GM21723 (cell line): Measurements from ENCODE around the gene RIOK1.
"Not testable (repeated sequence)": the region's sequence is repeated elsewhere in the genome, so short reads cannot be mapped to it uniquely, and the experiment has no call there.

Experiments used
- ATAC-seq: cut with Tn5 transposase; IDR thresholded peaks from one replicate; pipeline ENCODE4 v1.9.1; 2021; ENCODE audit warnings: mild to moderate bottlenecking, moderate library complexity; ENCODE audit not compliant: unreplicated experiment

The RIOK1 gene

GRCh38 chr6:7439228-7439627, 49.6 kb downstream of the RIOK1 start:
- no peak for ATAC-seq

- ATAC-seq = no peak
Observed at GRCh38 chr6:7440476-7440875, 50.9 kb downstream of the RIOK1 start.

- ATAC-seq = no peak
Observed at GRCh38 chr6:7441048-7441775, 51.6 kb downstream of the RIOK1 start.

- ATAC-seq = no peak
Observed at GRCh38 chr6:7442467-7442866, 52.9 kb downstream of the RIOK1 start.

- ATAC-seq = no peak
Observed at GRCh38 chr6:7445101-7445500, 55.5 kb downstream of the RIOK1 start.

- no peak for ATAC-seq
Observed at GRCh38 chr6:7445885-7446461, 56.4 kb downstream of the RIOK1 start.

- no peak for ATAC-seq
Observed at GRCh38 chr6:7446619-7447325, 57.2 kb downstream of the RIOK1 start.

GRCh38 chr6:7448232-7448631, 58.6 kb downstream of the RIOK1 start:
- ATAC-seq = no peak

- no peak for ATAC-seq
Observed at GRCh38 chr6:7449018-7449417, 59.4 kb downstream of the RIOK1 start.

GRCh38 chr6:7451326-7451725, 61.7 kb downstream of the RIOK1 start:
- no peak for ATAC-seq

- ATAC-seq = no peak
Observed at GRCh38 chr6:7452898-7453297, 63.3 kb downstream of the RIOK1 start.

GRCh38 chr6:7454696-7455358, 65.2 kb downstream of the RIOK1 start:
- no peak for ATAC-seq

- not testable (repeated sequence) for ATAC-seq
Observed at GRCh38 chr6:7456302-7456701, 66.7 kb downstream of the RIOK1 start.

GRCh38 chr6:7461416-7461815, 71.8 kb downstream of the RIOK1 start:
- ATAC-seq = no peak

GRCh38 chr6:7463785-7464184, 74.2 kb downstream of the RIOK1 start:
- ATAC-seq = no peak

GRCh38 chr6:7467007-7467897, 77.6 kb downstream of the RIOK1 start:
- ATAC-seq = no peak
